GM12878 (cell line): ENCODE results near the gene EIF2B5. TPM values are rescaled to one million over a fixed set of nuclear protein-coding genes. Genes with fewer than 3 reads are reported as not detected.

ENCODE experiments used
- ATAC-seq: fragments of 200-7000 bp; cut with Tn5 transposase; 3 replicates; pipeline ENCODE4 v1.9.1; 2020; ENCODE audit warnings: mild to moderate bottlenecking, moderate library complexity
- BruUV-seq: library from RNA; stranded (reverse); fragments of 400-500 nt; replicated peaks from 2 replicates; lab custom pipeline; 2021; lab: Mats Ljungman, UMichigan
- CTCF ChIA-PET: fragments of 300-600 bp; sonication (Branson Sonifier 250); formaldehyde crosslinking; extraction: SDS; loops from one replicate; lab custom pipeline; 2021; ENCODE audit warnings: inconsistent platforms; lab: Yijun Ruan, JAX
- POLR2A ChIA-PET: fragments of 350-600 bp; formaldehyde crosslinking; extraction: SDS; loops from one replicate; lab custom pipeline; 2021; ENCODE audit warnings: inconsistent platforms; lab: Charles Lee
- RAD21 ChIA-PET: fragments of 300-600 bp; sonication (Branson Sonifier 250); formaldehyde crosslinking; loops from one replicate; lab custom pipeline; 2023; ENCODE audit warnings: antibody characterized with exemption; ENCODE audit not compliant: unreplicated experiment; lab: Charles Lee
- SMC1A ChIA-PET: fragments of 300-600 bp; sonication (Branson Sonifier 250); formaldehyde crosslinking; loops from one replicate; lab custom pipeline; 2023; ENCODE audit not compliant: unreplicated experiment, uncharacterized antibody; lab: Charles Lee
- DNase-seq: peaks from one replicate; pipeline ENCODE4 v3.0.0-alpha.2; 2011; ENCODE audit warnings: low read depth, low spot score
- FAIRE-seq: peaks from 3 replicates; lab custom pipeline; 2011; peaks lifted over from hg19 to GRCh38; lab: Jason Lieb, UNC
- H2AFZ ChIP-seq: 2 replicates; pipeline ENCODE4 v1.6.0; 2011; ENCODE audit warnings: low read depth, low read length, control low read depth; ENCODE audit not compliant: control insufficient read depth
- H3K27ac ChIP-seq: 2 replicates; pipeline ENCODE4 v1.5.1; 2011; ENCODE audit warnings: control low read depth; ENCODE audit not compliant: control insufficient read depth, insufficient read depth
- H3K27me3 ChIP-seq, 2 experiments: replicated peaks in 1 of 2; 2 replicates each; pipeline versions ENCODE4 v1.6.0 to v1.6.1; 2011; ENCODE audit warnings: low read length in 1 of 2; ENCODE audit not compliant: control insufficient read depth in 2 of 2, insufficient read depth in 2 of 2
- H3K36me3 ChIP-seq, 2 experiments: 2 replicates each; pipeline ENCODE4 v1.5.1; 2011; ENCODE audit warnings: low read length in 1 of 2; ENCODE audit not compliant: control insufficient read depth in 2 of 2, insufficient read depth in 2 of 2
- H3K4me1 ChIP-seq: 2 replicates; pipeline ENCODE4 v1.6.1; 2011; ENCODE audit warnings: mild to moderate bottlenecking, low read length, moderate library complexity, mixed read lengths; ENCODE audit not compliant: control insufficient read depth, insufficient read depth
- H3K4me2 ChIP-seq: 2 replicates; pipeline ENCODE4 v1.6.0; 2011; ENCODE audit warnings: control low read depth; ENCODE audit not compliant: control insufficient read depth, insufficient read depth
- H3K4me3 ChIP-seq: fragments of 200-600 bp; sonication (generic); 2 replicates; pipeline ENCODE4 v1.5.1; 2016
- H3K79me2 ChIP-seq: 2 replicates; pipeline ENCODE4 v1.6.0; 2011; ENCODE audit warnings: low read length; ENCODE audit not compliant: control insufficient read depth, insufficient read depth
- H3K9ac ChIP-seq: 2 replicates; pipeline ENCODE4 v1.8.0; 2011; ENCODE audit warnings: low read length, control low read depth, mixed read lengths; ENCODE audit not compliant: control insufficient read depth, insufficient read depth
- H3K9me3 ChIP-seq: replicated peaks from 3 replicates; pipeline ENCODE4 v1.5.1; 2011; ENCODE audit warnings: mild to moderate bottlenecking, low read length; ENCODE audit not compliant: control insufficient read depth, insufficient read depth
- H4K20me1 ChIP-seq: 2 replicates; pipeline ENCODE4 v1.6.0; 2011; ENCODE audit not compliant: control insufficient read depth, insufficient read depth
- MTA3 ChIP-seq: IDR thresholded peaks from 2 replicates; pipeline ENCODE4 v1.6.1; 2012; ENCODE audit warnings: low read length, inconsistent platforms, borderline replicate concordance
- SIN3A ChIP-seq: IDR thresholded peaks from 2 replicates; pipeline ENCODE4 v1.6.1; 2012; ENCODE audit warnings: low read depth, low read length, improper control_type of control experiment
- WGBS: methylation state at CpG from one replicate; pipeline ENCODE4 v1.1.6; 2016; ENCODE audit warnings: low lambda C conversion rate; ENCODE audit not compliant: insufficient replicate concordance, insufficient coverage; ENCODE audit errors: missing lambda C conversion rate; 5-methylcytosine and 5-hydroxymethylcytosine counted together
- in situ Hi-C: fragments of 300-500 bp; cut with MboI; formaldehyde crosslinking; loops from 9 replicates; pipeline ENCODE4 v1.14.3; 2018; ENCODE audit warnings: mixed read lengths
- intact Hi-C: fragments of 100-400 bp; cut with micrococcal nuclease; formaldehyde crosslinking; loops from one replicate; pipeline ENCODE4 v1.14.2; 2022; ENCODE audit not compliant: unreplicated experiment
- polyA plus RNA-seq, 11 experiments: library from polyadenylated mRNA; depleted of rRNA in 4 of 11; unstranded in 6 of 11; stranded (reverse) in 5 of 11; fragments of >200 nt; fragmentation: Nextera tagmentation in 4 of 11; fragmentation: Illumina TruSeq in 1 of 11; extraction: Ambion mirVana in 4 of 11; extraction: Trizol in 1 of 11; gene quantifications; 1 replicate in 1 of 11; 2 replicates in 10 of 11; pipeline versions ENCODE4 v1.2.1 to v1.2.3, GENCODE V29; 2011 to 2016; ENCODE audit warnings: inconsistent platforms in 2 of 11, missing spikeins in 2 of 11, low read depth in 1 of 11
- total RNA-seq, 4 experiments: library from RNA; depleted of rRNA in 3 of 4; stranded (reverse); fragments of >200 nt in 3 of 4; fragmentation: Illumina TruSeq in 1 of 4; extraction: Trizol in 1 of 4; gene quantifications; 2 replicates each; pipeline versions ENCODE4 v1.2.1 to v1.2.3, GENCODE V29; 2013 to 2021

The EIF2B5 gene
- total and polyA plus RNA-seq, 10 of the 15 experiments (the other 5 are each of a cell fraction or from before 2014, with no cell fraction given), result 13.7 to 82.7 (median 52.2) TPM

- ATAC-seq (no peak), DNase-seq (no peak), FAIRE-seq (no peak)
- no peak overlapping the region for H2AFZ ChIP-seq
- peaks cover 27% of the 10 kb centered on the region for H3K79me2 ChIP-seq
- in situ Hi-C loops (no loop called here), intact Hi-C loops (loop anchor here (1.0 kb wide), 2 partner anchors 10 to 28 kb away; partner anchors contain the start of gene AP2M1)
- H3K27me3 ChIP-seq, result no peaks in the 10 kb centered on the region
- RAD21 ChIA-PET, result interaction anchor here (1.6 kb wide), 1 partner anchor 65 kb away, joined by 3 read pairs; the partner anchor contains the start of gene EEF1AKMT4
- H3K9me3 ChIP-seq, result no peaks in the 10 kb centered on the region
- peak overlapping the region; percentile 63; the same call in 1 of the 2 replicates for H3K4me3 ChIP-seq
- POLR2A ChIA-PET, result interaction anchor here (0.6 to 2.0 kb wide), 6 partner anchors 8 to 50 kb away, joined by 3 to 6 read pairs (median 4); partner anchors contain the start of gene DVL3
- WGBS, result 92% methylated on average over 12 of the region's 18 CpGs
- peaks cover 3% of the 10 kb centered on the region; the same call in 1 of the 2 replicates for H4K20me1 ChIP-seq
- H3K36me3 ChIP-seq, result peaks cover 22 to 37% of the 10 kb centered on the region in 2 experiments
- peak overlapping the region; percentile 73; the same call in 1 of the 2 replicates for H3K4me2 ChIP-seq
- no peak overlapping the region for H3K9ac ChIP-seq
- no TSS peak for BruUV-seq
- SMC1A ChIA-PET, result interaction anchor here (0.6 kb wide), 1 partner anchor 75 kb away, joined by 4 read pairs; no protein-coding TSS in a partner anchor
- CTCF ChIA-PET, result interaction anchor here (1.2 kb wide), 1 partner anchor 8 kb away, joined by 4 read pairs; no protein-coding TSS in a partner anchor
- 0 out of 2 replicates have a peak, but pooled peaks cover 4% of the 10 kb centered on the region for H3K4me1 ChIP-seq
- H3K27ac ChIP-seq, result peak overlapping the region; percentile 41; the same call in 1 of the 2 replicates
- TF ChIP-seq SIN3A (no peak), MTA3 (0 out of 2 replicates have a peak, but pooled peaks have one; percentile 20)
Observed at GRCh38 chr3:184184546-184185230, 49.5 kb downstream of the EIF2B5 start.
